ENCODE results near the gene GIT1.
A peak's percentile ranks its signal among the peaks of the same experiment; 100 is the strongest.
"Not testable (repeated sequence)": the region's sequence is repeated elsewhere in the genome, so short reads cannot be mapped to it uniquely, and the experiment has no call there.

GIT1 gene

GRCh38 chr17:29565643-29566472 is 23.6 kb downstream of the GIT1 start:
- no peak for DNase-seq (ENCODE audit: low read depth)
- peak overlapping the region; percentile 44 for H3K4me3 ChIP-seq (ENCODE audit: low read length)
- TF ChIP-seq CTCF (conservative IDR thresholded peaks at IDR 0.05; ENCODE audit: low read depth, low read length), result peak; percentile 22

- TF ChIP-seq CTCF (conservative IDR thresholded peaks at IDR 0.05; ENCODE audit: low read depth, low read length), result no peak
- H3K4me3 ChIP-seq (ENCODE audit: low read length), result no peak overlapping the region
- DNase-seq (ENCODE audit: low read depth), result no peak
These were observed 25.6 kb downstream of the GIT1 start for GRCh38 chr17:29563816-29564215.

GRCh38 chr17:29562615-29563014 is 26.8 kb downstream of the GIT1 start:
- DNase-seq (ENCODE audit: low read depth), result no peak
- no peak overlapping the region for H3K4me3 ChIP-seq (ENCODE audit: low read length)
- TF ChIP-seq CTCF (conservative IDR thresholded peaks at IDR 0.05; ENCODE audit: low read depth, low read length), result no peak

GRCh38 chr17:29561554-29562517 is 27.6 kb downstream of the GIT1 start:
- TF ChIP-seq CTCF (conservative IDR thresholded peaks at IDR 0.05; ENCODE audit: low read depth, low read length), result no peak
- H3K4me3 ChIP-seq (ENCODE audit: low read length), result no peak overlapping the region
- no peak for DNase-seq (ENCODE audit: low read depth)

GRCh38 chr17:29560316-29560715 is 29.1 kb downstream of the GIT1 start:
- DNase-seq (ENCODE audit: low read depth), result no peak
- no peak overlapping the region for H3K4me3 ChIP-seq (ENCODE audit: low read length)
- TF ChIP-seq CTCF (conservative IDR thresholded peaks at IDR 0.05; ENCODE audit: low read depth, low read length), result no peak

GRCh38 chr17:29559640-29560039 is 29.8 kb downstream of the GIT1 start:
- DNase-seq (ENCODE audit: low read depth), result no peak
- no peak overlapping the region for H3K4me3 ChIP-seq (ENCODE audit: low read length)
- TF ChIP-seq CTCF (conservative IDR thresholded peaks at IDR 0.05; ENCODE audit: low read depth, low read length), result no peak

- not testable (repeated sequence) for DNase-seq (ENCODE audit: low read depth)
These were observed 31.3 kb downstream of the GIT1 start for GRCh38 chr17:29558139-29558538.

More at GRCh38 chr17:29558139-29558538, 31.3 kb downstream of the GIT1 start:
- not testable (repeated sequence) for H3K4me3 ChIP-seq (ENCODE audit: low read length)

Data from retinal pigment epithelial cell (primary cell).